ENCODE data around the gene SPRR5. TPM values are rescaled to one million over a fixed set of nuclear protein-coding genes. Genes with fewer than 3 reads are reported as not detected.

Gene SPRR5
- total and polyA plus RNA-seq, 9 of the 15 experiments (the other 6 are each of a cell fraction or from before 2014, with no cell fraction given), result not detected

DNA sequence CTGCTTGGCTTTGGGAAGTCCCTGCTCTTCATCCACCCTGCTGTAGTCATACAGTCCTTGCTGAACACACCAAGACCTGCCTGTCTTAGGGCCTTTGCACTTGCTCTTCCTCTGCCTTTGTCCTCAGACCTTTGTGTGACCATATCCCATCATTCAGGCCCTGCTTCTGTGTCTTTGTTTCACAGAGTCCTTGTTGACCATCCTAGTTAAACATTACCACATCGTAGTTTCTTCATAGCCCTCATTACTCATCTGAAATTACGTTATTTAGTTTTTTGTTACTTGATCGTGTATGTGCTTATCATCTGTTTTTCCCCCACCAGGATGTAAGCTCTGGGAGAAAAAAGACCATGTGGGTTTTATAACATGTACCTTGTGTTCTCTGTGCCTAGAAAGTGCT lies 18.3 kb upstream of the SPRR5 start (continued):
- TF ChIP-seq, protein P1, sequence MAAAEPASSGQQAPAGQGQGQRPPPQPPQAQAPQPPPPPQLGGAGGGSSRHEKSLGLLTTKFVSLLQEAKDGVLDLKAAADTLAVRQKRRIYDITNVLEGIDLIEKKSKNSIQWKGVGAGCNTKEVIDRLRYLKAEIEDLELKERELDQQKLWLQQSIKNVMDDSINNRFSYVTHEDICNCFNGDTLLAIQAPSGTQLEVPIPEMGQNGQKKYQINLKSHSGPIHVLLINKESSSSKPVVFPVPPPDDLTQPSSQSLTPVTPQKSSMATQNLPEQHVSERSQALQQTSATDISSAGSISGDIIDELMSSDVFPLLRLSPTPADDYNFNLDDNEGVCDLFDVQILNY (CRISPR knock-in tag; IDR thresholded peaks at IDR 0.05), result no peak

DNA sequence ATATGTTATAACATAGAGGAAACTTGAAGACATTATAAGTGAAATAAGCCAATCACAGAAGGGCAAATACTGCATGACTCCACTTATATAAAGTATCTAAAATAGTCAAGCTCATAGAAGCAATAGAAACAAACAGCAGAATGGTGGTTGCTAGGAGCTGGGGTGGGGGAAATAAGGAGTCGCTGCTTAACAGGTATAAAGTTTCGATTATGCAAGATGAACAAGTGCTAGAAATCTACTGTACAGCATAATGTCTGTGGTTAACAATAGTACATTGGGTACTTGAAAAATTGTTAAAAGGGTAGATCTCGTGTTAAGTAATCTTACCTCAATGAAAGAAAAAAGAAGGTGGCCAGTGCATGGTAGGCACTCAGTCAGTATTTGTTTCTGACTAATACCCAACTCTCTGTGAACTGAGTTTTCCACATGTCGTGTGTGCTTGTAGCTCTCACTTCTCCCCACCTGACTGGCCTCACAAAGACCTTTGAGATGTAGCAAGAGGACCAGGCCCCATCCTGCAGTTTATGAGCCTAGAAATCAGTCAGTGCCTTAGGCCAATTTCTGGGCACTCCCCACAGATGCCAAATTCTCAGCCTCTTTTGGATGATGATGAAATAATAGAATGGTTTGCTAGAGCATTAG lies 14.7 kb upstream of the SPRR5 start:
- FAIRE-seq (no peak), ATAC-seq (no peak), DNase-seq (ENCODE audit: extremely low read depth in 1 of 4, low spot score in 3 of 4) (no peak)
- H3K4me1 ChIP-seq (replicated peaks in 1 of 2; ENCODE audit: control insufficient read depth in 2 of 2, insufficient read depth in 2 of 2, low read length in 2 of 2), result no peaks in the 10 kb centered on the region
- CTCF ChIA-PET (ENCODE audit: low intra/inter-chr PET ratio), result no interaction called here
- no peaks in the 10 kb centered on the region for H3K9me3 ChIP-seq (replicated peaks; ENCODE audit: control insufficient read depth, insufficient read depth, low read depth, low read length)
- intact Hi-C loops (cut with micrococcal nuclease), result no loop called here
- no peaks in the 10 kb centered on the region for H3K79me2 ChIP-seq (ENCODE audit: control insufficient read depth, insufficient read depth, low read length)
- TF ChIP-seq, protein P2, sequence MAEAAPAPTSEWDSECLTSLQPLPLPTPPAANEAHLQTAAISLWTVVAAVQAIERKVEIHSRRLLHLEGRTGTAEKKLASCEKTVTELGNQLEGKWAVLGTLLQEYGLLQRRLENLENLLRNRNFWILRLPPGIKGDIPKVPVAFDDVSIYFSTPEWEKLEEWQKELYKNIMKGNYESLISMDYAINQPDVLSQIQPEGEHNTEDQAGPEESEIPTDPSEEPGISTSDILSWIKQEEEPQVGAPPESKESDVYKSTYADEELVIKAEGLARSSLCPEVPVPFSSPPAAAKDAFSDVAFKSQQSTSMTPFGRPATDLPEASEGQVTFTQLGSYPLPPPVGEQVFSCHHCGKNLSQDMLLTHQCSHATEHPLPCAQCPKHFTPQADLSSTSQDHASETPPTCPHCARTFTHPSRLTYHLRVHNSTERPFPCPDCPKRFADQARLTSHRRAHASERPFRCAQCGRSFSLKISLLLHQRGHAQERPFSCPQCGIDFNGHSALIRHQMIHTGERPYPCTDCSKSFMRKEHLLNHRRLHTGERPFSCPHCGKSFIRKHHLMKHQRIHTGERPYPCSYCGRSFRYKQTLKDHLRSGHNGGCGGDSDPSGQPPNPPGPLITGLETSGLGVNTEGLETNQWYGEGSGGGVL (CRISPR knock-in tag; IDR thresholded peaks at IDR 0.05), result no peak
- TF ChIP-seq, protein P3, sequence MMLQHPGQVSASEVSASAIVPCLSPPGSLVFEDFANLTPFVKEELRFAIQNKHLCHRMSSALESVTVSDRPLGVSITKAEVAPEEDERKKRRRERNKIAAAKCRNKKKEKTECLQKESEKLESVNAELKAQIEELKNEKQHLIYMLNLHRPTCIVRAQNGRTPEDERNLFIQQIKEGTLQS (IDR thresholded peaks at IDR 0.05), result peak; percentile 11; the same call in 1 of the 2 replicates
- TF ChIP-seq, protein P3 (CRISPR knock-in tag; conservative IDR thresholded peaks at IDR 0.05), result no peak
- H2AFZ ChIP-seq (ENCODE audit: low read depth, low read length), result no peak overlapping the region
- POLR2A ChIA-PET, result interaction anchor here (0.8 kb wide), 1 partner anchor 702 kb away, joined by 3 read pairs; no protein-coding TSS in a partner anchor
- no peaks in the 10 kb centered on the region for H3K27me3 ChIP-seq (ENCODE audit: control insufficient read depth in 2 of 2, insufficient read depth in 2 of 2, low read length in 2 of 2)
- WGBS (ENCODE audit: insufficient coverage, low coverage, missing lambda C conversion rate), result 0% methylated on average over 4 of the region's 4 CpGs
- no TSS peak for BruUV-seq (replicated peaks)
- H4K20me1 ChIP-seq (replicated peaks; ENCODE audit: control insufficient read depth, insufficient read depth, low read length), result no peaks in the 10 kb centered on the region
- no peaks in the 10 kb centered on the region for H3K9me1 ChIP-seq (ENCODE audit: control insufficient read depth, insufficient read depth, low read length)
- H3K36me3 ChIP-seq (ENCODE audit: control insufficient read depth, insufficient read depth, low read length), result no peaks in the 10 kb centered on the region
- H3K27ac ChIP-seq (ENCODE audit: extremely low read depth, low read depth, low read length), result no peak overlapping the region
- H3K4me2 ChIP-seq (ENCODE audit: insufficient read depth, low read length), result no peak overlapping the region
- in situ Hi-C loops (cut with MboI), result no loop called here
- no peak overlapping the region for H3K9ac ChIP-seq (ENCODE audit: insufficient read depth in 1 of 2, low read depth in 2 of 2, low read length in 2 of 2)
- no peak overlapping the region for H3K4me3 ChIP-seq

All from K562 (cell line).